KBM-7 (cell line): ENCODE data around the gene ATG16L2.

ENCODE experiments used
- DNase-seq: peaks from one replicate; pipeline ENCODE4 v3.0.0-alpha.2; 2015
- in situ Hi-C: fragments of 300-500 bp; cut with MboI; formaldehyde crosslinking; loops from 2 replicates; pipeline ENCODE4 v1.14.3; 2020; ENCODE audit warnings: low sequenced_read_pairs, low pct_unique_long_range_greater_than_20kb, mixed read lengths

The ATG16L2 gene

DNA sequence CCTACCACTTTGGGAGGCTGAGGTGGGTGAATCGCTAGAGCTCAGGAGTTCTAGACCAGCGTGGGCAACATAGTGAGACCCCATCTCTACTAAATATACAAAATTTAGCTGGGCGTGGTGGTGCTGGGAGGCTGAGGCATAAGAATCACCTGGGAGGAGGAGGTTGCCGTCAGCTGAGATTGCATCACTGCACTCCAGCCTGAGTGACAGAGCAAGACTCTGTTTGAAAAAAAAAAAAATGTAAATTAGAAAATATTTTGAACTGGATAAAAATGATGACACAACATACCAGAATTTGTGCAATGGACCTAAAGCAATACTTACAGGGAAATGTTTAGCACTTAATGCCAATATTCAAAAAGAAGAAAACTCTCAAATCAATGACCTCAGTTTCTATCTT is 46.4 kb downstream of the ATG16L2 start:
- in situ Hi-C loops = no loop called here
- no peak for DNase-seq

- in situ Hi-C loops = no loop called here
- DNase-seq = no peak
Measured at GRCh38 chr11:72863091-72863490, 48.9 kb downstream of the ATG16L2 start.

DNA sequence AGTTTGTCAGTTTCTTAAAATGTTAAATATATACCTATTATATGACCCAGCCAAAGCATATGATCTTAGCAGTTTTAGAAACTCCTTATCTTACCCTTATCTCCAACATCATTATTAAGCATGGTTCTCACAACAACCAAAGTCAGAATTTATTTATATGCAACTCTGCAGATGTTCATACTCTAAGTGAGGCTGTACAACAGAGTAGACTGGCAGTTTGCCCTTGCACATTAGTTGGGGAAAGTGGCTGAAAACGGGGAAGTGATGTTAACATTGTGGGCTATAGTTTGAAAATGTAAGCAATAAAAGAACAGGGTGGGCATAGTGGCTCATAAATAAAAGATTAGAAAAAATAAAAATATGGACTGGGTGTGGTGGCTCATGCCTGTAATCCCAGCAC is 49.7 kb downstream of the ATG16L2 start:
- peak; percentile 16 for DNase-seq
- in situ Hi-C loops = no loop called here

GRCh38 chr11:72864702-72865655 is 50.8 kb downstream of the ATG16L2 start:
- in situ Hi-C loops = no loop called here
- DNase-seq = no peak

- in situ Hi-C loops = no loop called here
Measured at GRCh38 chr11:72867970-72868369, 53.8 kb downstream of the ATG16L2 start.

DNA sequence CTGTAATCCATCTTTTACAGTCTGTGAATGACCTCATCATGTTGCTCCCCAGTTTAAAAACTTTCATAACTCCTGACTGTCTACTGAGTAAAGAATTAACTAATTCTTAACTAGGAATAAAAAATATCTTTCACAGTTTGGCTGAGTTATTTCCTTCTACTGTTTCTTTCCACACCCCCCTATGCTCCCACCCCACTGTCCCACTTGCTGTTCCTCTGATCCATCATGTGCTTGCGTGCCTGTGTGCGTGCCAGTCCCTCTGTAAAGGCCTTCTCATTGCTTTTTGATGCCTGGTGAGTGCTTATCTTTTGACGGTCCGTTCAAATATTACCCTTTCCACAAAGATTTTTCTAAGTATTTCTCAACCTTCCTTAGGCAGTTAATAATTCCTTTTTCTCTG is 55.6 kb downstream of the ATG16L2 start:
- in situ Hi-C loops = no loop called here
- no peak for DNase-seq

More at GRCh38 chr11:72867970-72868369, 53.8 kb downstream of the ATG16L2 start:
- DNase-seq = no peak

GRCh38 chr11:72871119-72871518 is 56.9 kb downstream of the ATG16L2 start:
- DNase-seq = no peak
- in situ Hi-C loops = no loop called here

DNA sequence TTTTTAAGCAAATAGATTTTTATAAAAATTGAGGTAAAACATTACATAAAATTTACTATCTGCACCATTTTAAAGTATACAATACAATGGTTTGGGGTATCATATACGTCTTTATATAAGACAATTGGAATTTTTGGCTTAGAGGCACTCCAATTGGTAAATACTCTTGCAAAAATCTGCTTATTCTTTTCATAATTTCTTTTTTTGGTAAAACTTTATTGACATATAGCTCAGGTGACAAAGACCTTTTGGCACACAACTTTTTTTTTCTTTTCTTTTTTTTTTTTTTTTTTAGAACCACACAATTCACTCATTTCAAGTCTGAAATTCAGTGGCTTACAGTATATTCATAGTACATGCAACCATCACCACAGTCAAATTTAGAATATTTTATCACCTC is 57.8 kb downstream of the ATG16L2 start:
- in situ Hi-C loops = no loop called here
- DNase-seq = no peak

- DNase-seq = no peak
- in situ Hi-C loops = no loop called here
Measured at GRCh38 chr11:72875736-72876135, 61.5 kb downstream of the ATG16L2 start.

- in situ Hi-C loops = no loop called here
- DNase-seq = no peak
Measured at GRCh38 chr11:72876147-72876546, 61.9 kb downstream of the ATG16L2 start.
